ENCODE measurements around the gene UTF1.

Gene UTF1

DNA sequence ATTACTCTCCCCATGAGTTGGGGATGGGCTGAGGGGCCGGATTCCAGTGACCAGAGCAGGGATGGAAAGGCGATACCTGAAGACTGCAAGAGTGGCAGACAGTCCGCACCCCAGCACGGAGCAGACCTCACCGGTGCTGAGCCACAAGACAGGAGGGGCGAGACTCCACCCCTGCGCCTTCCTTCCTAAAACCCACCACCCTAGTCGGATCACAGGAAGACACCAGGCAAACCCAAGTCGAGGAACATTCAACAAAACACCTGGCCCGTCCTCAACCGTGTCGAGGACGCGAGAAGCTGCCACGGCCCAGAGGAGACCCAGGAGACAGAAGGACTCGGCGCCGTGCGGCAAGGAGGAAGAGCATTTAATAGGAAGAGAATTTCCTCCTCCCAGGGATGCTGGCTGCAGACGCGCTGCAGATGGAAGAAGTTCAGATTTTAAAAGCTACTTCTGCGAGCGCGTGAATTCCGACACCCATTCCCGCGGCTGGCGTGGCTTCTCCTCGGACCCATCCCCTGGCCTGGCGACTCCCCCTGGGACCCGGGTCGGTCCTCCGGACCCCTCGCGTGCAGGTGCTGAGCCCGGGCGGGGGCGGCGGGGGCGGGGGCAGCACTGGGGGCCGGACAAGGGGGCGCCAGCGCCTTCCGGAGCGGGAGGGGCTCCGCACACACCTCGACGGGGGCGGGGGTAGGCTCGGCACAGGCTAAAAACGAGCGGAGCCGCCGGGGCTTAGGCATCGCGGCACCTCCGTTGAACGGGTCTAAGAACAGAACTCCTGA lies 563 bp upstream of the UTF1 start:
- no peak for DNase-seq

- peak; percentile 71 for DNase-seq
Measured at GRCh38 chr10:133230387-133231195, 574 bp downstream of the UTF1 start.

- no peak for DNase-seq
Measured at GRCh38 chr10:133231244-133231945, 1.4 kb downstream of the UTF1 start.

DNA sequence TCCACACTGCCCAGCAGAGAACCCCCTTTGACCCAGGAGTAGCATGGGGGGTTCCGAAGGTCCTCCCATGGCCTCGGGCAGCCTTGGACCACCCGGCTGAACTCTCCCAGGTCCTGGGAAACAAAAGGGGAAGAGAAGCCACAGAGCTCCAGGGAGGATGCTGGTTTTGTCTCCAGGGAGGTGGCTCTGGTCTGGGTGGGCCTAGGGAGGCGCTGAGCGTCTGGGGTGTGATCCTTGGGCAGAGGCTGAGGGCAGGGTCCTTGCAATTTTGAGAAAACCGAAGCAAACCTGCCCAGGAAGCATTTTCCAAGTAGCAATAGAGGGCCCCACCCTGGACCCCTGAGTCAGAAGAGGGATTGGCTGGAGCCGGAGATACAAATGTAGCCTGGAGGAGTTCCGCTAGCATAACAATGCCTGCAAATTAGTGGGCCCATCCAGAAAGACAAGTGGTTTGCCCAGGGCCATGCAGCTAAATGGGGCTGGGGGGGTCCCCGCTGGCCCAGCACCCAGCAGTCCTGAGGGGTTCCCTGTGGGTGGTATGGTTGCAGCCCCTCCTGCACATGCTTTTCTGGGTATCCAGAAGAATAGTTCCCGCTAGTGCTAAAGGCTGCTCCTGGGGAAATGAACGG lies 2.0 kb downstream of the UTF1 start:
- no peak for DNase-seq

- DNase-seq: peak; percentile 46
Measured at GRCh38 chr10:133234796-133235195, 4.8 kb downstream of the UTF1 start.

DNA sequence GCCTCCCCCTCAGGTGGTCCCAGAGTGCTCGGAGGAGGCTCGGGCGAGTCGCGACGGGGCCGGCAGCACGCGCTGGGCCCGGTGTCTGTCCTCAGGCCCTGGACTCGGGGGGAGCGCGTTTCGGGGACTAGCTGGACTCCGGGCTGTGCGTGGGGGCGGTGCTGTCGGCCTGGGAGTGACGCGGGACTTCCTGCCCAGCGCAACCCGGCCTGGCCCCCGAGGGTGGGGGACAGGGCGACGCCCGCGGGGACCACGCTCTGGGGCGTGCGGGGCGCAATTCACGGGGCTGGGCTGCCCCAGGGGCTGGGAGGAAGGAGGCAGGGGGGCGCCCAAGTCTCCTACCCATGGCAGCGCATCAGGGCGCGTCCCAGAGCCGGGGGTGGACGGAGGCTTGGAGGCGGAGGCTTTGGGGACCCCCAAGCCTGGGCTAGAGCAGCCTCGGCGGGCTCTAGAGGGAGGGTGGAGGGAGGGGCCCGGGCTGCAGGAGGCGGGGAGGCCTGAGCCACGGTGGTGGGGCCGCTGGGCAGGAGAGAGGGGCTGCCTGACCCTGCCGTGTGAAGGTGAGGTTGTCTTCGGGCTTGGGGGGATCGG lies 5.3 kb downstream of the UTF1 start:
- no peak for DNase-seq

GRCh38 chr10:133235932-133236331 lies 5.9 kb downstream of the UTF1 start:
- DNase-seq: no peak

DNA sequence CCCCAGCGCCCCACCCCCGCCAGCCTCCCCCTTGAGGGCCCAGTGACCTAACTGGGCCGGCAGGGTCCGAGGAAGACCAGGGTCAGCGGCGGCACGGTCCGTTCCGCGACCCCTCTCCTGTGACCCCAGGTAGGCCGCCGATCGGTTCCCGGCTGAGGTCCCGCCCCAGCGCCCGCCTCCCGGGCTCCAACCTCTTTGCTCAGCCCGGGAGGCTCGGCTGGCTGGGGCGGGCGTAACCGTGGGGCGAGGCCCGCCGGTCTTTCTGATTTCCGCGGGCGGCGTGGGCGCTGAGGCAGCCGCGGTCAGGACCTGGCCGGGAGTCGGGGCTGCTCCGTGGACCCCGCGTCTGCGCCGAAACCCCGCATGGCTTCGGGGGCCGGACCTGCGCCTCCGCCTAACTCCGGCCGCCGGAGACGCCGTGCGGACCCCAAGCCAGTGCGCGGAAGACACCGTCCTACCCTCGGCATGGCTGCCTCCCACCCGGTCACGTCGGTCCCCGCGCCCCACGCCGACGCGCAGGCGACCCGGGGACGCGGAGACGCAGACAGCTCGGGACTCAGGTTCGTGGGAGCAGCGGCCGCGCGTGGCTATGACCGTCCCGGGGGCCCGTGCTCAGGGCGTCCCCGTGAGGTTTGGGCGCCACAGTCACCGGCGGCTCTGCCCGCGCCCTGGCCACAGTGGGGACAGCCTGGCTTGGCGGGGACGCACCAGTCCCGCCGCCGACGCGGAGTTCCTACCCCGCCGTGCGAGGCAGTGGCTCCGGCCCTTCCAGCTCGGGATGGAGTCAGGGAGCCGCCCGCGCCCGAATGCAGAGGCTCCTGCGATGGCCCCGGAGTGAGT lies 6.6 kb downstream of the UTF1 start:
- DNase-seq: no peak

DNA sequence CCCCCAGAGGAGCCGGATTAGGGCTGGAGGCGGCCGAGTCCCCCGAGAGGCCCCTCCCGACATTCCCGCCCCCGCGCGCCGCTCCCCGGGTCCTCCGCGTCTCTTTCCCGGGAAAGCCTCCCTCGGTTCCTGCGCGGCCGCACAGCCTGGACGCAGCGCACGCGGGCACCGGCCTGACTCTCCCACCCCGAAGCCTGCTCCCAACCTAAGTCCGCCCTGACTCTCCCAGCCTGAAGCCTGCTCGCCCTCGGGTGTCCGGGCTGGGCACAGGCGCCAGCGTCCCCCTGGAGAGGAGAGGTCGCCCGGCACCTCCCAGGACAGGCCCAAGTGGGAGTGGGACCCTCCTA lies 7.2 kb downstream of the UTF1 start:
- DNase-seq: no peak

DNA sequence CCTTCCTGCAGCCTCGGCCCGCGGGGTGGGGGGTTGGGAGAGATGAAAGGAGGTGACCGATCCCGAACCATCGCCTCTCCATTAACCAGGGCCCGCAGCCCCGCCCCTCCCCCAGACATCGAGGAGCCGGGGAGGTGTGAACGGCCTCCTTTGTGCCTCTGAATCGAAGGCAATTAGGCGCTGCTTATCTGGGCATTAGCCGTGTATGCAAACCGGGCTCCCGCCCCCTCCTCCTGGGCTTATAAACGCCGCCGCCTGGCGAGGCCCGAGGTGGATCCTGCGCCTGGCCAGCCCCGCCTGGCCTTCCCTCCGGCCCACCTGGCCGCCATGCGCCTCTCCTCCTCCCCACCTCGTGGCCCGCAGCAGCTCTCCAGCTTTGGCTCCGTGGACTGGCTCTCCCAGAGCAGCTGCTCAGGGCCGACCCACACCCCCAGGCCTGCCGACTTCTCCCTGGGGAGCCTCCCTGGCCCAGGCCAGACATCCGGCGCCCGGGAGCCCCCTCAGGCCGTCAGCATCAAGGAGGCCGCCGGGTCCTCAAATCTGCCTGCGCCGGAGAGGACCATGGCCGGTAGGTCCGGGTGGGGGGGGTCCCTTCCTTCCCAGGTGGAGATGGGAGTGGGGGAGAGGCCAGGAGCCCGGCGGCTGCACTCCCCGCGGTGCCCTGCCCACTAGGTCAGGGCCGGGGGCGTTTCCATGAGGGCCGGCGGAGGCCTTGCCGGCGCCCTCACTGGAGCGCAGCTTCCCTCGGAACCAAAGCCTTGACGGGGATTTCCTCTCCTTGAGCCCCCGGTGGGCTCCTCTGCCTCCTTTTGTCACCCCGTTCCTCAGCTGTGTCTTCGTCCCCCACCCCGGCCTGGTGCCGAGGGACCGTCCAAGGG lies 7.8 kb downstream of the UTF1 start, which contains the start of gene VENTX:
Gene VENTX (plus strand): TSS at position 268 of the 878 bp plus-strand sequence. CDS start 60 bp downstream, at position 328.
- peak; percentile 56 for DNase-seq

DNA sequence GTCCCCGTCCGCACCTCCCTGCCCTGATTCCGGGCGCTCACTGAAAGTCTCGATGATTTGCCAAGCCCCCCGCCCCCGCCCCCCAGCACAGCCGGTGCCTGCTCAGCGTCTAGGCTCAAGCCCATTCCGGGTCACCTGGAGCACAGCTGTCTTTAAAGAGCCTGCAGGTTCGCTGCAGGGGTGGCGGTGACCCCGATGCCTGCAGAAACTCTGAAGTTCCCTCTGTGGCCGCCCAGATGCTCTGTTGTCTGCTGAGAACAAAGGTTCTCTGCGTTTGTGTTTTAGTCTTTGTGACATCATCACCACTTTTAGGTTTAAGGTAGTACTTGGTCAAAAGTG lies 8.4 kb downstream of the UTF1 start:
- no peak for DNase-seq

DNA sequence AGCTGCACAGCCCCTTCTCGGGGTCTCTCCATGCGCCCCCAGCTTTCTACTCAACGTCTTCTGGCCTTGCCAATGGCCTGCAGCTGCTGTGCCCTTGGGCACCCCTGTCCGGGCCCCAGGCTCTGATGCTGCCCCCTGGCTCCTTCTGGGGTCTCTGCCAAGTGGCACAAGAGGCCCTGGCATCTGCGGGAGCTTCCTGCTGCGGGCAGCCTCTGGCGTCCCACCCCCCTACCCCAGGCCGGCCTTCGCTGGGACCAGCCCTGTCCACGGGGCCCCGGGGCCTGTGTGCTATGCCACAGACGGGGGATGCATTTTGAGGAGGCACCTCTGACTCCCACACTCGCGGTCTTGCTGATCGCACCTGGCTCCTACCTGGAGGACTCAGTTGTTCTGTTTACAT lies 10.0 kb downstream of the UTF1 start:
- DNase-seq: no peak

GRCh38 chr10:133241501-133242205 lies 11.6 kb downstream of the UTF1 start:
- DNase-seq: no peak

- DNase-seq: no peak
Measured at GRCh38 chr10:133242611-133243356, 12.8 kb downstream of the UTF1 start.

DNA sequence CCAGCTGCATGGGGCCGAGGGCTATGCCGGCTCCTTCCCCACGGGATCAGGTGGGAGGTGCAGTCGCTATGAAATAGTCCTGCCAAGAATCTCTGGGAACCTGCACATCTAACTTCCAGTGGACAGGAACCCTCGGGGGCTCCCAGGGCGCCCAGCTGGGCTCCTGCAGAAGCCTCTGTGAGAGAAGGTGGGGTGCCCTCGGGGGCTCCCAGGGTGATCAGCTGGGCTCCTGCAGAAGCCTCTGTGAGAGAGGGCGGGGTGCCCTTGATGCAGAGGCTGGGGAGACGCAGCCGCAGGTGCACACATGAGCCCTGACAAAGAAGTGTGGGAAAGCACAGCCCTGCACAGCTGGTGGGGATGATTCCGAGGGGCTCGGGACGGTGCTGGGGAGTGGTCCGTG lies 13.6 kb downstream of the UTF1 start:
- no peak for DNase-seq

DNA sequence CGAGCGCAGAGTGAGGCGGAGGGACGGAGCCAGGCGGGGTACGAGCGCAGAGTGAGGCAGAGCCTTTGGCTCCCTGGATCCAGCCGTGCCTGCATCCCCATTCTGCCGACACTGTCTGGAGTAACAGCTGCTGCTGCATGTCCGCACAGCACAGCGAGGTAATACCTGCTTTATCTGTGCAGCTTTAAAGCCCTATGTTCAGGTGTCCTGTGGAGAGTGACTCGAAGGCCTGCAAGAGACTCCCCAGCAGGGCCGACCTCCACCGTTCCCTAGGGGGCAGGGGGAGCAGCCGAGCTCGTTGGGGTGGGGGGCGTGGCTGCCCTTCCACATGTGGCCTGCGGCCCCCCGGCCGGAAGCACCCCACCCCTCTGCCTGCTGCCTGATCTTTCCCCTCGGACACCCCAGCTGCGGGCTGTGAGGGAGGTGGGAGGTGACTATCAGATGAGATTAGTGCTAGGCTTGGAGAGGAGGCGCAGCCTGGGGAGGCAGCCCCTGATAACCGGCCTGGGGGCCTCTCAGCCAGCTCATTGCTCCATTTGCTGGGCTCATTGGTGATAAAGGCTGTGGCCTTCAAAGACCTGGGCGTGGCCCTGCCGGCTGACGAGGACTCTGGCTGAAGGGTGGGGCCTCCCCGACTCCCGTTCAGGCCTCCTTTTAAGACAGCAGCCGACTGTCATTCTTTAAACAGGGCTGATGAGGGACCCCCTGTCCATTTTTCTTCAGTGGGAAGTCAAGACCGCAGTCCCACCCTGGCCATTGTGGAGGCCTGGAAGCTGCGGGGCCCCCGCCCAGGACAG lies 15.6 kb downstream of the UTF1 start:
- peak; percentile 98 for DNase-seq

DNA sequence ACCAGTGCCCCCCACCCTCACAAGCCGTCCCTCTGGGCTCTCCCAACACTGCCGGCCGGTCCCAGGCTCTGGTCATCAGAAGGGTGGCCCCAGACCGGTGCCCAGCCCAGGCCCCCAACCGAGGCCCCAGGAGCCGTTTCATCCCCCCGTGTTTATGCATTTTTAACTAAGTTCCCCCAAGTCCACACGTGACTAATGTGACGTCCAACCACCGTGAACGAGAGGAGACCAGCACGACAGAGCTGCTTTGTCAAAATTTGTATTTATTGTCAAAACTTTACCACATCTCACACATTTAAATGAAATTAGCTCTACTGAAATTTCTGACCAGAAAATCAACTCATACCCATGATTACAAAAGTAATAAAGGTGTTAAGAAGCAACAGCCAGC lies 16.2 kb downstream of the UTF1 start:
- no peak for DNase-seq

DNA sequence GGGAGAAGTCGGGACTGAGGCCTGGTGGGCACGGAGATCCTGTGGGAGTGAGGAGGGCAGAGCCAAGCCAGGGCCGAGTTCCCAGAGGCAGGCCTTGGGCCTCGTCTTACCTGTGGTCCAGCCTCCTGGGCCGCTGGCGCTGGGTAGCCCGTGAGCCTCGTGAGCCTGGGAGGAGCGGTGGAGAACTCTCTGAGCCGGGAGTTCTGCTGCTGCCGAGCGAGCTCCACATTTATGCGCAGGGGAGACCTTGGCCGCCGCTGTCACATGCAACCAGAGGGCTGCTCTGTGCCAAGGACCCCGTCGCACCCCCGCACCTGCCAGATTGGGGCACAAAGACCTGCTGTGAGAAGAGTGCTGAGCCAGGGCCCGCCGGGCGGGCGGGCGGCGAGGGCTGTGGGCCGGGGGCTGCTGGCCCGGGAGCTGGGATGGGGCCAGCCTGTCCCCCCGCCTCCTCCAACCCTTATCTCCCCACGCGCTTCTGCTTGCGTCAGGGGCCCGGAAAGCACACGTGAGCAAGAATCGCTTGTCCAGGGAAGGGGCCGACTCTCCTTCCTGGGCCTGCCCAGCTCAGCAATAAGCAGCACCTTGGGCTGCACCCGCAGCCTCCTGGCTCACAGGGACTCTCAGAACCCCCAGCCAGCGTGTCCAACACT lies 17.8 kb downstream of the UTF1 start:
- DNase-seq: no peak
